Duodenal mucosa (tissue), 2 donors: ENCODE results near the gene TMEM120B.

Source experiments
- H3K27ac ChIP-seq: one replicate; pipeline ENCODE4 v1.7.0; 2013; ENCODE audit warnings: low read depth, low read length
- H3K27me3 ChIP-seq, 2 donors: one replicate each; pipeline ENCODE4 v1.7.0; 2013; ENCODE audit warnings: low read length in 2 of 2, control low read depth in 1 of 2; ENCODE audit not compliant: insufficient read depth in 2 of 2, control insufficient read depth in 1 of 2
- H3K36me3 ChIP-seq, 2 donors: one replicate each; pipeline ENCODE4 v1.7.0; 2013; ENCODE audit warnings: low read length in 2 of 2, control low read depth in 1 of 2; ENCODE audit not compliant: insufficient read depth in 2 of 2, control insufficient read depth in 1 of 2
- H3K4me1 ChIP-seq, 2 donors: one replicate each; pipeline ENCODE4 v1.7.0; 2013; ENCODE audit warnings: low read length in 2 of 2, control low read depth in 1 of 2; ENCODE audit not compliant: insufficient read depth in 2 of 2, control insufficient read depth in 1 of 2
- H3K4me3 ChIP-seq, 2 donors: one replicate each; pipeline ENCODE4 v1.7.0; 2013; ENCODE audit warnings: low read length in 2 of 2, low read depth in 1 of 2
- H3K9ac ChIP-seq, 2 donors: one replicate each; pipeline ENCODE4 v1.7.0; 2013; ENCODE audit warnings: low read length in 2 of 2, low read depth in 1 of 2
- H3K9me3 ChIP-seq, 2 donors: one replicate each; pipeline ENCODE4 v1.7.0; 2013; ENCODE audit warnings: low read length in 2 of 2, control low read depth in 1 of 2; ENCODE audit not compliant: control insufficient read depth in 1 of 2

The TMEM120B gene

GRCh38 chr12:121769297-121769830 is 56.8 kb downstream of the TMEM120B start:
- Histone ChIP-seq H3K9ac (no peak overlapping the region), H3K27ac (no peak overlapping the region), H3K4me3 (no peak overlapping the region), H3K36me3 (no peaks in the 10 kb centered on the region), H3K27me3 (no peaks in the 10 kb centered on the region), H3K9me3 (no peaks in the 10 kb centered on the region), H3K4me1 (peaks cover 21 to 24% of the 10 kb centered on the region in 2 donors)

- H3K4me1 ChIP-seq: peaks cover 21 to 24% of the 10 kb centered on the region in 2 donors
- no peaks in the 10 kb centered on the region for H3K27me3 ChIP-seq
- peak overlapping the region; percentile 26 for H3K27ac ChIP-seq
- H3K36me3 ChIP-seq: no peaks in the 10 kb centered on the region
- peak overlapping the region; percentile 2 to 23 for H3K9ac ChIP-seq
- H3K9me3 ChIP-seq: no peaks in the 10 kb centered on the region
- H3K4me3 ChIP-seq: peak overlapping the region in 1 of 2 donors; percentile 16
Observed at GRCh38 chr12:121769831-121770301, 57.3 kb downstream of the TMEM120B start.

GRCh38 chr12:121770388-121770787 is 57.8 kb downstream of the TMEM120B start:
- Histone ChIP-seq H3K4me3 (peak overlapping the region in 1 of 2 donors; percentile 16), H3K9me3 (no peaks in the 10 kb centered on the region), H3K4me1 (peaks cover 21 to 24% of the 10 kb centered on the region in 2 donors), H3K27me3 (no peaks in the 10 kb centered on the region), H3K9ac (peak overlapping the region; percentile 2 to 23), H3K36me3 (no peaks in the 10 kb centered on the region), H3K27ac (peak overlapping the region; percentile 26)

GRCh38 chr12:121770813-121771625 is 58.5 kb downstream of the TMEM120B start:
- Histone ChIP-seq H3K9ac (no peak overlapping the region), H3K36me3 (no peaks in the 10 kb centered on the region), H3K27ac (no peak overlapping the region), H3K4me1 (peaks cover 21 to 24% of the 10 kb centered on the region in 2 donors), H3K9me3 (no peaks in the 10 kb centered on the region), H3K4me3 (no peak overlapping the region), H3K27me3 (no peaks in the 10 kb centered on the region)

GRCh38 chr12:121773011-121773777 is 60.6 kb downstream of the TMEM120B start:
- H3K27me3 ChIP-seq: no peaks in the 10 kb centered on the region
- H3K4me3 ChIP-seq: no peak overlapping the region
- H3K27ac ChIP-seq: no peak overlapping the region
- peaks cover 21 to 24% of the 10 kb centered on the region in 2 donors for H3K4me1 ChIP-seq
- peak overlapping the region; percentile 33 to 49 for H3K9ac ChIP-seq
- peaks cover 0 to 2% of the 10 kb centered on the region in 2 donors for H3K36me3 ChIP-seq
- H3K9me3 ChIP-seq: no peaks in the 10 kb centered on the region

- no peak overlapping the region for H3K9ac ChIP-seq
- peaks cover 16 to 18% of the 10 kb centered on the region in 2 donors for H3K4me1 ChIP-seq
- H3K9me3 ChIP-seq: no peaks in the 10 kb centered on the region
- no peaks in the 10 kb centered on the region for H3K27me3 ChIP-seq
- H3K4me3 ChIP-seq: no peak overlapping the region
- no peak overlapping the region for H3K27ac ChIP-seq
- peaks cover 0 to 9% of the 10 kb centered on the region in 2 donors for H3K36me3 ChIP-seq
Observed at GRCh38 chr12:121774968-121775474, 62.5 kb downstream of the TMEM120B start.

- H3K9ac ChIP-seq: no peak overlapping the region
- H3K4me3 ChIP-seq: no peak overlapping the region
- no peaks in the 10 kb centered on the region for H3K9me3 ChIP-seq
- H3K27ac ChIP-seq: no peak overlapping the region
- H3K27me3 ChIP-seq: no peaks in the 10 kb centered on the region
- H3K36me3 ChIP-seq: peaks cover 2 to 12% of the 10 kb centered on the region in 2 donors
- peaks cover 11 to 14% of the 10 kb centered on the region in 2 donors for H3K4me1 ChIP-seq
Observed at GRCh38 chr12:121775501-121775900, 62.9 kb downstream of the TMEM120B start.

- peaks cover 9% of the 10 kb centered on the region in 2 donors for H3K4me1 ChIP-seq
- H3K9me3 ChIP-seq: no peaks in the 10 kb centered on the region
- H3K27ac ChIP-seq: no peak overlapping the region
- H3K27me3 ChIP-seq: no peaks in the 10 kb centered on the region
- peaks cover 3 to 15% of the 10 kb centered on the region in 2 donors for H3K36me3 ChIP-seq
- no peak overlapping the region for H3K4me3 ChIP-seq
- H3K9ac ChIP-seq: no peak overlapping the region
Observed at GRCh38 chr12:121776190-121777098, 63.9 kb downstream of the TMEM120B start.
